Glutamatergic neuron (in vitro differentiated cells): ENCODE data around the gene LMBRD2. TPM values are rescaled to one million over a fixed set of nuclear protein-coding genes. Genes with fewer than 3 reads are reported as not detected.
"Not testable (repeated sequence)": the region's sequence is repeated elsewhere in the genome, so short reads cannot be mapped to it uniquely, and the experiment has no call there.

ENCODE experiments used
- DNase-seq: peaks from one replicate; pipeline ENCODE4 v3.0.0; 2022
- H3K27ac Mint-ChIP-seq: one replicate; pipeline ENCODE4 v1.8.0; 2020; ENCODE audit warnings: mild to moderate bottlenecking, mixed read lengths, inconsistent platforms; ENCODE audit not compliant: unreplicated experiment
- H3K27me3 Mint-ChIP-seq: one replicate; pipeline ENCODE4 v1.8.0; 2020; ENCODE audit warnings: mild to moderate bottlenecking, moderate library complexity, mixed read lengths, inconsistent platforms; ENCODE audit not compliant: unreplicated experiment
- H3K36me3 Mint-ChIP-seq: one replicate; pipeline ENCODE4 v1.8.0; 2020; ENCODE audit warnings: mild to moderate bottlenecking, mixed read lengths, inconsistent platforms; ENCODE audit not compliant: unreplicated experiment
- H3K4me1 Mint-ChIP-seq: one replicate; pipeline ENCODE4 v1.8.0; 2020; ENCODE audit warnings: mild to moderate bottlenecking, low read depth, mixed read lengths, inconsistent platforms; ENCODE audit not compliant: unreplicated experiment
- H3K4me3 Mint-ChIP-seq: one replicate; pipeline ENCODE4 v1.8.0; 2020; ENCODE audit warnings: mild to moderate bottlenecking, mixed read lengths, inconsistent platforms; ENCODE audit not compliant: unreplicated experiment
- H3K9me3 Mint-ChIP-seq: one replicate; pipeline ENCODE4 v1.8.0; 2020; ENCODE audit warnings: mild to moderate bottlenecking, moderate library complexity, mixed read lengths, inconsistent platforms; ENCODE audit not compliant: unreplicated experiment
- long read RNA-seq: library from polyadenylated mRNA; unstranded; transcript quantifications from one replicate; pipeline ENCODE4 v2.0.0, GENCODE V29; 2020; ENCODE audit not compliant: unreplicated experiment
- total RNA-seq: library from RNA; stranded (reverse); fragmentation: NEBNext Ultra II Directional; extraction: Animal tissue kit (Norgen Biotek cat#: 25700); gene quantifications from one replicate; pipeline ENCODE4 v1.2.1, GENCODE V29; 2021; ENCODE audit not compliant: unreplicated experiment
- TF ChIP-seq, protein P1 (sequence below): fragments of 200-600 bp; sonication (generic); IDR thresholded peaks from one replicate; pipeline ENCODE4 v1.5.0; 2021; ENCODE audit not compliant: partially characterized antibody, unreplicated experiment

The LMBRD2 gene
- 32.8 TPM for total RNA-seq
- long read RNA-seq, full-length matches to known transcripts: 1 of 4 reads
- long read RNA-seq, partial matches to known transcripts: 2 of 4 reads
- long read RNA-seq, other reads (novel, unspliced or antisense): 1 of 4 reads

DNA sequence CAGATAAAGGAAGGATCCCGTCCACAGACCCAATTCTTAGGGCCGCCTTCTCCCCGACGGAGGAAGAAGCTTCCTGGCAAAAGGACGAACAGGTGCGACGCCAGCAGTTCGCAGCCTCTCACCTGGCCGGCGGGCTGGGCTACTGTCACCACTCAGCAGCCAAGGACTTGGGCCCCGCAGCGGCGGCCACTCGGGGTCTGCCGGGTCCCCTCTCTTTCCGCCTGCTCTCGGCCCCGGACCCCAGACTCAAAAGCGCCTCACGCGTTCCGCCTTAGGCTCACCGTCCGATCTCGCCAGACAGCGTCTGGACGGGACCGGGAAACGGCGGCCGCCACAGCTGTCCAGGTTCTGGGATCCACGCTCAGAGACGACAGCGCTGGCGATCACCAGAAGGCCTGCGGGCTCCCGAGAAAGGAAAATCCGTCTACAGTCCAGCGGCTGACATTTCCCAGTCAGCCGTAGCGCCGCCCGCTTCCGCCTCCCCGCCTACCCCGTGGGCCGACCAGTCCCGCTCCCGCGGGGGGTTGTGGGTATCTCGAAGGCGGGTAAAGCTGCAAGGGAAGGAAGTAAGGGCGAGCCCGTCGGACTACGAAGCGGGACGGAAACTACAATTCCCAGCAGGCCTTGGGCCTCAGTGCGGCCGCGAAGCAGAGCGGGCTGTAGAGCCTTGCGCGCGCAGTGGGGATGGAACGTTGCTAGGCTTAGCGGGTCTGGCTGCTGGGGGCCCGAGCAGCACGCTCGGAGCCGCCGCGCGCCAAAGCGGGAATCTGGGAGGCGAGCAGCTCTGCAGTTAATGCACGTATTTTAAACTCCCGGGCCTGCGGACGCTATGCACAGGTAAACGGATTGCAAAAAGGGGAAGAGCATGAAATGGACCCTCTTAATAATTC is at the start of gene LMBRD2, which contains the start of gene SKP2:
Gene LMBRD2, minus strand, starts transcription at position 454 of the 890 bp plus-strand sequence. CDS start 8,538 bp downstream, outside the sequence.
Gene SKP2, plus strand, starts transcription at position 678 of the 890 bp plus-strand sequence. Its CDS starts 152 bp downstream, at position 830.
- Mint-ChIP-seq H3K36me3 (no peaks in the 10 kb centered on the region), H3K4me3 (peak within 1 kb of the TSS; percentile 98), H3K27me3 (peaks cover 6% of the 10 kb centered on the region), H3K4me1 (peaks cover 29% of the 10 kb centered on the region), H3K9me3 (peaks cover 6% of the 10 kb centered on the region), H3K27ac (peak within 1 kb of the TSS; percentile 95)
- TF ChIP-seq, protein P1, sequence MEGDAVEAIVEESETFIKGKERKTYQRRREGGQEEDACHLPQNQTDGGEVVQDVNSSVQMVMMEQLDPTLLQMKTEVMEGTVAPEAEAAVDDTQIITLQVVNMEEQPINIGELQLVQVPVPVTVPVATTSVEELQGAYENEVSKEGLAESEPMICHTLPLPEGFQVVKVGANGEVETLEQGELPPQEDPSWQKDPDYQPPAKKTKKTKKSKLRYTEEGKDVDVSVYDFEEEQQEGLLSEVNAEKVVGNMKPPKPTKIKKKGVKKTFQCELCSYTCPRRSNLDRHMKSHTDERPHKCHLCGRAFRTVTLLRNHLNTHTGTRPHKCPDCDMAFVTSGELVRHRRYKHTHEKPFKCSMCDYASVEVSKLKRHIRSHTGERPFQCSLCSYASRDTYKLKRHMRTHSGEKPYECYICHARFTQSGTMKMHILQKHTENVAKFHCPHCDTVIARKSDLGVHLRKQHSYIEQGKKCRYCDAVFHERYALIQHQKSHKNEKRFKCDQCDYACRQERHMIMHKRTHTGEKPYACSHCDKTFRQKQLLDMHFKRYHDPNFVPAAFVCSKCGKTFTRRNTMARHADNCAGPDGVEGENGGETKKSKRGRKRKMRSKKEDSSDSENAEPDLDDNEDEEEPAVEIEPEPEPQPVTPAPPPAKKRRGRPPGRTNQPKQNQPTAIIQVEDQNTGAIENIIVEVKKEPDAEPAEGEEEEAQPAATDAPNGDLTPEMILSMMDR: no peak
- DNase-seq: peak; percentile 98

DNA sequence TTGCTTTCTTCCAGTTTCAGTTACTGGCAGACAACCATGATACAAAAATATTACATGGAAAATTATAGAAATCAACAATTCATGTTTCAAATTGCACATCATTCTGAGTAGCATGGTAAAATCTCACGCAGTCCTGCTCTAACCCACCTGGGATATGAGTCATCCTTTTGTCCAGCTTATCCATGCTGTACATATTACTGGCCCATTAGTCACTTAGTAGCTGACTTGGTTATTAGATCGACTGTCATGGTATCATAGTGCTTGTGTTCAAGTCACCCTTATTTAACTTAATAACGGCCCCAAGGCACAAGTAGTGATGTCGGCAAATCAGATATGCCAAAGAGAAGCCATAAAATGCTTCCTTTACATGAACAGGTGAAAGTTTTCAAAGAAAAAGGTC is 48.8 kb upstream of the LMBRD2 start:
- no peaks in the 10 kb centered on the region for H3K36me3 Mint-ChIP-seq
- peaks cover 26% of the 10 kb centered on the region for H3K4me1 Mint-ChIP-seq
- H3K27me3 Mint-ChIP-seq: no peaks in the 10 kb centered on the region
- no peaks in the 10 kb centered on the region for H3K9me3 Mint-ChIP-seq
- DNase-seq: no peak
- H3K27ac Mint-ChIP-seq: peak overlapping the region; percentile 85
- H3K4me3 Mint-ChIP-seq: peak overlapping the region; percentile 21
- TF ChIP-seq, protein P1: no peak

DNA sequence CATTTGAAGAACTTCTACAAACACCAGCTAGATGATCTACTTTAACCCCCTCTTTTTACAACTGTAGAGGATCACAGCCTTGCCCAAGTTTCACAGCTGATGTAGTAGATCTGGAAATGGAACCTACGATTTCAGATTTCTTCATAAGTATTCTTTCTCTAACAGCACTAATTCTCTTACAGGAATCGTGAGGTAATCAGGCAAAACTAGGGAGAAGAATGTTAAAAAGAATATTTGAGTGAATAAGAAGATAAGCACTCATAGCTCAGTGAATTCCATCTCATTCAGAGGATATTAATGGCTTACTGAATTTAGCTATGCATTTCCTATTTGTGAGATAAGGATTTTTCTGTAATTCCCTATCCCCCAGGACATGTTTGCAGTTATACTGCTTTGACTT is 47.9 kb upstream of the LMBRD2 start:
- peak overlapping the region; percentile 46 for H3K27ac Mint-ChIP-seq
- TF ChIP-seq, protein P1: no peak

DNA sequence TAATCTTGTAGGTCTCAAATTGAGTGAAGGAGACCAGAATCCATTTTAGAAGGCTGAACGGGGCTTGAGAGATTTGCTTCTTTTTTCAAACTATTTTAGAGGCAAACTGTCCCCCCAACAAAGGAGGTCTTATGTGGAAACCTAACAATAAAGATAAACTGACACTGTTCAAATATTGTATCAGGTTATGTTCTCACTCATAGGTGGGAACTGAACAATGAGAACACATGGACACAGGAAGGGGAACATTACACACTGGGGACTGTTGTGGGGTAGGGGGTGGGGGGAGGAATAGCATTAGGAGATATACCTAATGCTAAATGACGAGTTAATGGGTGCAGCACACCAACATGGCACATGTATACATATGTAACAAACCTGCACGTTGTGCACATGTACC is 47.1 kb upstream of the LMBRD2 start:
- H3K4me3 Mint-ChIP-seq, H3K9me3 Mint-ChIP-seq: not testable (repeated sequence)

More for the DNA sequence above, 47.9 kb upstream of the LMBRD2 start:
- Mint-ChIP-seq H3K4me3 (no peak overlapping the region), H3K36me3 (no peaks in the 10 kb centered on the region), H3K9me3 (no peaks in the 10 kb centered on the region), H3K4me1 (peaks cover 26% of the 10 kb centered on the region), H3K27me3 (no peaks in the 10 kb centered on the region)
- no peak for DNase-seq

DNA sequence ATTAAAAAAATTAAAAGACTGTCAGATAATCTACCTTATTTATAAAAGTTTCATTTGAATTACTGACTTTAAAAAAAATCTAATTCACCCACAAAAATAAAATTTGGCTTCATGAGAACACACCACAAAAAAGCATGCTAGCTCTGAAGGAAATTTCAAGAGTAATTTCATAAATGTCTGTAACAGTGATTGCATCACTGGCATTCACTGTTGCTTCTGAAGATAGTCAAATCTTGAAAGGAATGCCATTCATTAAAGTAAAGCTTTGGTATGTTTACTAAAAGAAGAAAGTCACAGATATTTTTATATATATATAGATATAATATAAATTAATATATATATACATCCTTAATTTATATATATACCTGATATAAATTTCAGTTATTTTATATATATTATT is 46.6 kb upstream of the LMBRD2 start:
- Mint-ChIP-seq H3K27ac (no peak overlapping the region), H3K9me3 (no peaks in the 10 kb centered on the region), H3K27me3 (no peaks in the 10 kb centered on the region), H3K4me1 (peaks cover 19% of the 10 kb centered on the region), H3K36me3 (no peaks in the 10 kb centered on the region), H3K4me3 (no peak overlapping the region)
- DNase-seq: no peak
- TF ChIP-seq, protein P1: no peak

More for the DNA sequence above, 47.1 kb upstream of the LMBRD2 start:
- Mint-ChIP-seq H3K27ac (peak overlapping the region; percentile 84), H3K4me1 (peaks cover 24% of the 10 kb centered on the region)
- H3K27me3 Mint-ChIP-seq, DNase-seq, H3K36me3 Mint-ChIP-seq: not testable (repeated sequence)
